Measurements from ENCODE around the gene CBY2.
"Not testable (repeated sequence)": the region's sequence is repeated elsewhere in the genome, so short reads cannot be mapped to it uniquely, and the experiment has no call there.

Gene CBY2

DNA sequence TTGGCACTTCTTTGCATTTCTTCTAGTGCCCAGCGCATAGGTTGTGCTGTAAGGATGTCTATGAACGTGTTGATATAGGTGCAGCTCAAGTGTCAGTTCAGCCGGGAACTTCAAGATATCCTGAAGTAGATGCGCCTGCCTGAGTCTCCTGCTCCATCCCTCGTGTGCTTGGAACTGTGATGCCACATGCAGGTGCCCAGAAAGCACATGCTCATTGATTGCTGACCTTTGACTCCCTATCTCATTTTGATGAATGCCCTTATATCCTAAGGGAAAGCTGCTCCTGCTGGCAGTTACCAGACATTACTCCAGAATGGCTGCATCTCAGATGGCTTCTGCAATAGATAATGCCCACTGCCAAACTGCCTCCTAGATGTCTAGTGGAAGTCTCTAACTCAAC lies 40.9 kb downstream of the CBY2 start:
- no peak for DNase-seq (ENCODE audit: low read depth)

DNA sequence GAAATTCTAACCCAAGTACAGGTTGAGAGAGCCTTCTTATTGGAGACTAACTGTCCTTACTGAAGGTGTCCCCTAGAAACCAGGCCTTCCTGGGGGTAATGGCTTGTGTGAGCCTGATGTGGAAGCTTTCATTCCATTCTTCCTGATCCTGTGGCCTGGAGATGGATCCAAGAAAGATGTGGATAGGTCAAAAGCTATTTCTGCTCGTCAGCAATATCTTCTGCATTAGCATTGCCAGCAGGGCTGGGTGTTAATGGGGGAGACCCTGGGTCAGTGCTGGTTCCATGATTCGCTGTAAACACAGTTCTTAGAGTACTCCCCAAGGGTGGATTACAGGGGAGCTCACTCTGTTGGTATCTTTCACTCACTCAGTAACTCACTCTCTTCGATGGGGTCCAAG lies 42.9 kb downstream of the CBY2 start:
- no peak for DNase-seq (ENCODE audit: low read depth)

DNA sequence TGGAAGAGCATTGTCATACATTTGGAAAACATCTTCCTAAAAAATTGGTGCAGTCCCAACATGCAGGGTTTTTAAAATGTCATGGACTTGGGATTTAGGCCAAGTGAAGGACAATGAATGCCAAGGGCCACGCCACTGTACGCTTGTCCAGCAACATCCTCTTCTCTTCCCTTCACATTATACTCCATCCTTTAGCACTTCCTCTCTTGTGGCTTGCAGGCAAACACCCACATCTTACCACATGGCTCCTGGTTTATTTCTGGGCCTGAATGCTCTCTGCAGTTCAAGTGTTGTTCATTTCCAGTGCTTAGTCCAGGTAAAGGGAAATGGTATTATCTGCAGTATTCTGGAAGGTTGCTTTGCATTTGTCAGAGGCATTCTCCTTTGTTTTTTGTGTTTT lies 45.0 kb downstream of the CBY2 start:
- no peak for DNase-seq (ENCODE audit: low read depth)

DNA sequence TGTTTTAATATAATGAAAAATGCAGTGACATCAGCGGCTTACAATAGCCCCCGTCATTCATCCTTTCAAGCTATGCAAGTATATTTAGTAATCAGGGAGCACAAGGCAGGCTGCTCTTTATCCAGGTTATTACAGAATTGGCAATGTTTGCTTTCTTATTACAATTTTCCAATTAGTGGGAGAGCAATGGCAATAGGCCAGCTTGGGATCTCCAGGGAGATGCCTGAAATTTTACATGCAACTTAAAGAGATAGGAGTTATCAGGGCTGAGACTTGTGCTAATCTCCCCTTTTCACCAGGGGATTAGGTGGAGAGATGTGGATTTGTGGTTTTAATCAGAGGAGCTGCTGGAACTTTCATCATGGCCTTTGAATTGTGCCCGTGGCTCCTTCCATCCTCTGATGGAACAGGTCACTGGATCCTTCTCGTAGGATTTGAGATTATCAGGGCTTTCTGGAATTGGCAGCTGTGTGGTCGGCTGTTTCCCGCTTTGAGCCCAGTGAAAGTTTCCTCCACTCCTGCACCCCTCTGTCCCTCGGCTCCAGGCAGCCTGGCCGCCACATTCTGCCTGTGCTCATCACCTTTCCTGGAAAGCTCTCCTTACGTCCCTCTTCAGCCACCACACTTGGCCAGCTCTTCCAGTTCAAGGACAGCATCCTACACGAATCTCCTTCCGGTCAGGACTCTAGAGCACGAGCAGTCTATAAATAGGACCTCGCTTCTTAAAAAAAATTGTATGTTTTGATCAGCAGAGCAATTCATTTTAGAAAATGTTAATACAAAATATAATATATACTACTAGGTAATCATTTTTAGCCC lies 47.0 kb downstream of the CBY2 start:
- no peak for DNase-seq (ENCODE audit: low read depth)

DNA sequence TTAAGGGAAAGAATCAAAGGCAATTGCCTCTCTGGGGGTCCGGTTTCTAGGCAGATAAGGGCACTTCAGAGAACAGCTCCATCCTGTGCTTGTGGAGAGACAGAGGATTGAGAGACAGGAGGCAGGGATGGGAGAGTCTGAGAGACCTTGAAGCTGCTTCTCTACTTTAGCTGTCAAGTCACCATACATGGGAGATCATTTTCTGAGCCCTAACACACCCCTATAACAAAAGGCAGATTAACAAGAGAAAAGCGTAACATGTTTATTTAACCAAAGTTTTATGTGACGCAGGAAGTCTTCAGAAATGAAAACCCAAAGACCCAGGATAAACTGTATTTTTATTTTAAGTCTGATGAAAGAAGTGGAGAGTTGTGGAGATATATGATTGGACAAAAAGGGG lies 48.4 kb downstream of the CBY2 start:
- no peak for DNase-seq (ENCODE audit: low read depth)

DNA sequence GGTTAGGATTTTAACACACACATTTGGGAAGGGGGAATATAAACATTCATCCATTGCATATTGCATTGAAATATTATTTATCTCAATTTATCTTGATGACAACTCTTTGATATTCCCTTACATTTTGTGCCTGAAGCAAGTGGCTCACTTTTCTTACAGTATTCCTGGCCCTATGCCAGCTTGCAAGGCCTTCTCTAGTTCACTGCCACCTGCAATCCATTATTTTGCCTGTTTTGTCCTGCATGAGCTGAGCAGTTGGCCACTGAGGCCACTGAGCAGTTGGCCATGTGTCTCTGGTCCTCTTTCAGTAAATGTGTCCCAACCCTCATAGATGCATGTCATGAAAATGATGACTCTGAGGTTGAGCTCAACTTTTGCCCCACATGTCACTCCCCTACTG lies 49.8 kb downstream of the CBY2 start:
- no peak for DNase-seq (ENCODE audit: low read depth)

DNA sequence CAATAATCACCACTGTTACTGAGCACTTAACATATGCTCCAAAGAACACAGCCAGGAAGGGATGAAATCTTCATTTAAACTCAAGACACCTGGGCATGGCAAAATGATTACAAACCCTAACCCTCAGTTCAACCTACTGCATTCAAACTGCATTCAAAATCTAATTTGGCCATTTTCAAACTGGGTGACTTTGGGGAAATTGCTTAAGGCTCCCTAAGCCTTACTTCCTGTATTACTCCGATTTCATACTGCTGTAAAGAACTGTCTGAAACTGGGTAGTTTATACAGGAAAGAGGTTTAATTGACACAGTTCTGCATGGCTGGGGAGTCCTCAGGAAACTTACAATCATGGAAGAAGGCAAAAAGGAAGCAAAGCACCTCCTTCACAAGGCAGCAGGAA lies 50.4 kb downstream of the CBY2 start:
- no peak for DNase-seq (ENCODE audit: low read depth)

DNA sequence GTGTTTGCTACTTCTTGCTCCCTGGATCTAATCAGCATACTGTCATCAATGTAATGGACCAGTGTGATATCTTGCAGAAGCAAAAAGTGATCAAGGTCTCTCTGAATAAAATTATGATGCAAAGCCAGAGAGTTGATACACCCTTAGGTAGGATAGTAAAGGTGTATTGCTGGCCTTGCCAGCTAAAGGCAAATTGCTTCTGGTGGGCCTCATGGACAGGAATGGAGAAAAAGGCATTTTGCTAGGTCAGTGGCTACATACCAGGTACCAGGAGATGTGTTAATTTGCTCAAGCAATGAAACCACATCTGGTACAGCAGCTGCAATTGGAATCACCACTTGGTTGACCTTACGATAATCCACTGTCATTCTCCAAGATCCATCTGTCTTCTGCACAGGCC lies 54.4 kb downstream of the CBY2 start:
- DNase-seq (ENCODE audit: low read depth), result not testable (repeated sequence)

DNA sequence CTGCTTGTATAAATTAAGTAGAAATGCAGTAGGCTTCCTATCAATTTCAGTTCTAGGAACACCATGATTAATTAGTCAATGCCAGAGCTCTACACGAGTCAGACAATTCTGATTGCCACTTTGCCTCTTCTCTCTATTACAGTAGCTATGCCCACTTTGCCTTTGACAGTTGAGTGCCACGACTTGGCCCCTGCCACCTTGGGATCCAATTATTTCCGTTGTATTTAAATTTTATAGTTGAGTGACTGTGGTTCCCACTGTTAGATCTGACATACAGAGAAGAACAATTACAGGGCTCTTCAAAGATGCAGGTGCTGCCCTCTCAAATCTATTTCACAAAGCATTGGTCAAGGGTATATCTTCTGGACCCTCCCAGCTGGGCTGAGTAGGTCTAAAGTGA lies 55.5 kb downstream of the CBY2 start:
- not testable (repeated sequence) for DNase-seq (ENCODE audit: low read depth)

DNA sequence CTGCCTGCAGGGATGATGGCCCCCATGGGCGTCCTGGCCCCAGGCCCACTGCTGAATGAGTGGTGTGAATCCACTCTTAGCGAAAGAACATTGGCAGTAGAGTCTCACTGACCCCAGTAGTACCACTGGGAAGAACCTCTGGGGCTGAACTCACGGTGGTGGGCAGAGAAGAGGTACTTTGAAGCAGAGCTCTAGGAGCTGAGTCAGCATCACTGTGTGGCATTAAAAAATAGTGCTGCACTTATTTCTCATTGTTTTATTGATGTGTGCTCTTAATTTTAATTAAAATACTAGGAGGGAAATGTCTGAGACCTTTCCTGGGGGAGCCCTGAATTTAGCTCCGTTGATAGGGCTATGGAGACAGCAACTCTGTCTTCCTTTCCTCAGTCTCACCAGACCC lies 61.3 kb downstream of the CBY2 start:
- DNase-seq (ENCODE audit: low read depth), result no peak
